SK-N-SH treated with all-trans-retinoic acid at 6 μM for 48 hours (cell line): ENCODE measurements around the gene ADIPOR2.

Experiments
- ATAC-seq: fragments of 200-7000 bp; cut with Tn5 transposase; 3 replicates; pipeline ENCODE4 v1.9.1; 2020; ENCODE audit warnings: mild to moderate bottlenecking, moderate library complexity
- ARNTL ChIP-seq: fragments of 450-650 bp; formaldehyde crosslinking; IDR thresholded peaks from 2 replicates; pipeline ENCODE4 v1.5.0; 2020; ENCODE audit warnings: low read depth, mild to moderate bottlenecking, moderate library complexity, borderline replicate concordance
- BACH2 ChIP-seq: fragments of 250-450 bp; sonication (Bioruptor Pico); IDR thresholded peaks from 2 replicates; pipeline ENCODE4 v1.9.0; 2021; ENCODE audit warnings: mild to moderate bottlenecking, borderline replicate concordance
- CREB5 ChIP-seq: fragments of 250-450 bp; sonication (Bioruptor Pico); IDR thresholded peaks from 2 replicates; pipeline ENCODE4 v1.5.1; 2020; ENCODE audit warnings: low read depth, mild to moderate bottlenecking, moderate library complexity
- CSDC2 ChIP-seq: fragments of 250-450 bp; sonication (Bioruptor Pico); IDR thresholded peaks from 2 replicates; pipeline ENCODE4 v1.5.0; 2020; ENCODE audit warnings: mild to moderate bottlenecking, moderate library complexity
- CSRNP3 ChIP-seq: fragments of 250-450 bp; sonication (Bioruptor Pico); IDR thresholded peaks from 2 replicates; pipeline ENCODE4 v1.5.1; 2021; ENCODE audit warnings: mild to moderate bottlenecking, moderate library complexity
- ESRRG ChIP-seq: fragments of 250-450 bp; sonication (Bioruptor Pico); IDR thresholded peaks from 2 replicates; pipeline ENCODE4 v1.6.1; 2021; ENCODE audit warnings: mild to moderate bottlenecking
- GLIS3 ChIP-seq: fragments of 250-450 bp; sonication (Bioruptor Pico); IDR thresholded peaks from 2 replicates; pipeline ENCODE4 v1.5.0; 2020; ENCODE audit warnings: mild to moderate bottlenecking, moderate library complexity
- ISL1 ChIP-seq: fragments of 250-450 bp; sonication (Bioruptor Pico); IDR thresholded peaks from 2 replicates; pipeline ENCODE4 v2.1.2; 2022; ENCODE audit warnings: mild to moderate bottlenecking, moderate library complexity
- OSR1 ChIP-seq: fragments of 250-450 bp; sonication (Bioruptor Pico); IDR thresholded peaks from 2 replicates; pipeline ENCODE4 v1.8.0; 2022; ENCODE audit warnings: moderate library complexity, mild to moderate bottlenecking, inconsistent platforms
- PATZ1 ChIP-seq: fragments of 250-450 bp; sonication (Bioruptor Pico); IDR thresholded peaks from 2 replicates; pipeline ENCODE4 v1.8.0; 2020; ENCODE audit warnings: mild to moderate bottlenecking, moderate library complexity, borderline replicate concordance
- POU6F1 ChIP-seq: fragments of 250-450 bp; sonication (Bioruptor Pico); IDR thresholded peaks from 2 replicates; pipeline ENCODE4 v1.8.0; 2021; ENCODE audit warnings: low read depth, mild to moderate bottlenecking, moderate library complexity, borderline replicate concordance
- PPARA ChIP-seq: fragments of 250-450 bp; sonication (Bioruptor Pico); IDR thresholded peaks from 2 replicates; pipeline ENCODE4 v1.5.0; 2020; ENCODE audit warnings: mild to moderate bottlenecking, borderline replicate concordance
- RARB ChIP-seq: fragments of 250-450 bp; sonication (Bioruptor Pico); IDR thresholded peaks from 2 replicates; pipeline ENCODE4 v1.8.0; 2021; ENCODE audit warnings: mild to moderate bottlenecking, moderate library complexity
- SNAI2 ChIP-seq: fragments of 250-450 bp; sonication (Bioruptor Pico); IDR thresholded peaks from 2 replicates; pipeline ENCODE4 v1.5.0; 2020; ENCODE audit warnings: mild to moderate bottlenecking, moderate library complexity
- TCF4 ChIP-seq: fragments of 250-450 bp; sonication (Bioruptor Pico); IDR thresholded peaks from 2 replicates; pipeline ENCODE4 v1.8.0; 2021; ENCODE audit warnings: mild to moderate bottlenecking, moderate library complexity, borderline replicate concordance
- TOX ChIP-seq: fragments of 250-450 bp; sonication (Bioruptor Pico); IDR thresholded peaks from 2 replicates; pipeline ENCODE4 v1.8.0; 2021; ENCODE audit warnings: mild to moderate bottlenecking, moderate library complexity, borderline replicate concordance
- TSHZ2 ChIP-seq: fragments of 250-450 bp; sonication (Bioruptor Pico); IDR thresholded peaks from 2 replicates; pipeline ENCODE4 v1.5.0; 2020; ENCODE audit warnings: mild to moderate bottlenecking, moderate library complexity
- ZFP30 ChIP-seq: fragments of 450-650 bp; formaldehyde crosslinking; IDR thresholded peaks from 2 replicates; pipeline ENCODE4 v1.5.0; 2022; ENCODE audit warnings: mild to moderate bottlenecking, moderate library complexity
- ZNF8 ChIP-seq: fragments of 450-650 bp; formaldehyde crosslinking; IDR thresholded peaks from 2 replicates; pipeline ENCODE4 v1.5.0; 2020; ENCODE audit warnings: mild to moderate bottlenecking, moderate library complexity

The ADIPOR2 gene

GRCh38 chr12:1690578-1691122, at the start of gene ADIPOR2:
Gene ADIPOR2 (plus strand): TSS chr12:1691070. CDS start chr12:1754344, 63,274 bp downstream.
- ATAC-seq, result peak; percentile 99

GRCh38 chr12:1642513-1642912, 48.4 kb upstream of the ADIPOR2 start:
- ATAC-seq, result no peak
- TF ChIP-seq SNAI2 (CRISPR knock-in tag), result no peak
- no peak for TF ChIP-seq GLIS3 (CRISPR knock-in tag)
- no peak for TF ChIP-seq PPARA (CRISPR knock-in tag)
- TF ChIP-seq ISL1, result no peak
- no peak for TF ChIP-seq OSR1 (CRISPR knock-in tag)
- no peak for TF ChIP-seq ZNF8
- TF ChIP-seq RARB (CRISPR knock-in tag), result no peak
- no peak for TF ChIP-seq ARNTL
- TF ChIP-seq ESRRG, result no peak
- no peak for TF ChIP-seq ZFP30 (CRISPR knock-in tag)
- TF ChIP-seq TCF4 (CRISPR knock-in tag), result no peak
- TF ChIP-seq CREB5 (CRISPR knock-in tag), result no peak
- TF ChIP-seq CSRNP3 (CRISPR knock-in tag), result no peak
- no peak for TF ChIP-seq TSHZ2 (CRISPR knock-in tag)
- TF ChIP-seq BACH2, result no peak
- no peak for TF ChIP-seq CSDC2 (CRISPR knock-in tag)
- no peak for TF ChIP-seq TOX (CRISPR knock-in tag)
- TF ChIP-seq, all 23 proteins: peak for 0

More at GRCh38 chr12:1690578-1691122, at the start of gene ADIPOR2:
- TF ChIP-seq TSHZ2 (CRISPR knock-in tag) (no peak), POU6F1 (CRISPR knock-in tag) (no peak), ESRRG (no peak), CSDC2 (CRISPR knock-in tag) (no peak), BACH2 (no peak), ARNTL (no peak)

- TF ChIP-seq PATZ1, result no peak
- TF ChIP-seq CREB5 (CRISPR knock-in tag), result no peak
- no peak for TF ChIP-seq BACH2
- TF ChIP-seq TCF4 (CRISPR knock-in tag), result no peak
- TF ChIP-seq CSDC2 (CRISPR knock-in tag), result no peak
- no peak for TF ChIP-seq ZFP30 (CRISPR knock-in tag)
- no peak for TF ChIP-seq GLIS3 (CRISPR knock-in tag)
- no peak for TF ChIP-seq SNAI2 (CRISPR knock-in tag)
- no peak for TF ChIP-seq ISL1
- no peak for TF ChIP-seq ARNTL
- ATAC-seq, result no peak
Measured at GRCh38 chr12:1643043-1643442, 47.8 kb upstream of the ADIPOR2 start.
